CD14-positive monocyte (primary cell): ENCODE measurements around the gene SSR3. TPM values are rescaled to one million over a fixed set of nuclear protein-coding genes. Genes with fewer than 3 reads are reported as not detected.
A peak's percentile ranks its signal among the peaks of the same experiment; 100 is the strongest.

ENCODE experiments used
- DNase-seq, 3 donors: peaks; one replicate each; pipeline ENCODE4 v3.0.0-alpha.2; 2011 to 2022
- H2AFZ ChIP-seq: 2 replicates; pipeline ENCODE4 v1.6.0; 2012; ENCODE audit warnings: mild to moderate bottlenecking, low read depth, low read length, inconsistent platforms; ENCODE audit not compliant: insufficient read depth, poor library complexity, severe bottlenecking
- H3K27ac ChIP-seq, 2 donors: 1 replicate in 1 of 2; 2 replicates in 1 of 2; pipeline ENCODE4 v1.5.1; 2012 to 2013; ENCODE audit warnings: low read length in 2 of 2, control low read depth in 1 of 2, inconsistent platforms in 1 of 2, low read depth in 1 of 2, mild to moderate bottlenecking in 1 of 2
- H3K27me3 ChIP-seq, 2 donors: one replicate each; pipeline versions ENCODE4 v1.6.0 to v1.6.1; 2011 to 2013; ENCODE audit warnings: low read length in 2 of 2; ENCODE audit not compliant: control insufficient read depth in 2 of 2, insufficient read depth in 2 of 2
- H3K36me3 ChIP-seq, 2 donors: replicated peaks in 1 of 2; 1 replicate in 1 of 2; 2 replicates in 1 of 2; pipeline versions ENCODE4 v1.5.1 to v1.6.1; 2012 to 2013; ENCODE audit warnings: low read length in 2 of 2, control low read depth in 1 of 2, inconsistent platforms in 1 of 2, mild to moderate bottlenecking in 1 of 2; ENCODE audit not compliant: insufficient read depth in 2 of 2, control insufficient read depth in 1 of 2
- H3K4me1 ChIP-seq, 2 donors: 1 replicate in 1 of 2; 2 replicates in 1 of 2; pipeline versions ENCODE4 v1.5.1 to v1.6.1; 2012 to 2013; ENCODE audit warnings: low read length in 2 of 2, control low read depth in 1 of 2, inconsistent platforms in 1 of 2, mild to moderate bottlenecking in 1 of 2, moderate library complexity in 1 of 2; ENCODE audit not compliant: insufficient read depth in 2 of 2, control insufficient read depth in 1 of 2
- H3K4me2 ChIP-seq: replicated peaks from 2 replicates; pipeline ENCODE3; 2012; ENCODE audit warnings: low read length, moderate library complexity, mild to moderate bottlenecking; ENCODE audit not compliant: poor library complexity, severe bottlenecking; ENCODE audit errors: extremely low read depth
- H3K4me3 ChIP-seq, 3 experiments: fragments of 200-600 bp in 1 of 3; sonication (generic) in 1 of 3; replicated peaks in 1 of 3; 1 replicate in 2 of 3; 2 replicates in 1 of 3; pipeline ENCODE4 v1.5.1; 2011 to 2013; ENCODE audit warnings: low read length in 3 of 3, mild to moderate bottlenecking in 3 of 3, control low read depth in 2 of 3, low read depth in 2 of 3, inconsistent platforms in 1 of 3, moderate library complexity in 1 of 3
- H3K79me2 ChIP-seq: 2 replicates; pipeline ENCODE4 v1.6.0; 2012; ENCODE audit warnings: mild to moderate bottlenecking, control low read depth, inconsistent platforms, low read length, moderate library complexity; ENCODE audit not compliant: insufficient read depth
- H3K9ac ChIP-seq: 2 replicates; pipeline ENCODE4 v1.6.0; 2017; ENCODE audit warnings: low read length, mild to moderate bottlenecking; ENCODE audit not compliant: insufficient read depth, poor library complexity, severe bottlenecking
- H3K9me3 ChIP-seq, 2 donors: replicated peaks in 1 of 2; 1 replicate in 1 of 2; 2 replicates in 1 of 2; pipeline versions ENCODE4 v1.5.1 to v1.6.1; 2012 to 2013; ENCODE audit warnings: low read length in 2 of 2, control low read depth in 1 of 2; ENCODE audit not compliant: control insufficient read depth in 1 of 2, insufficient read depth in 1 of 2
- H4K20me1 ChIP-seq: 2 replicates; pipeline ENCODE4 v1.6.0; 2012; ENCODE audit warnings: mild to moderate bottlenecking, low read length, control low read depth, moderate library complexity; ENCODE audit not compliant: insufficient read depth
- H3K27ac Mint-ChIP-seq, 7 donors: one replicate each; pipeline ENCODE4 v1.8.0; 2020; ENCODE audit warnings: mild to moderate bottlenecking in 7 of 7, mixed read lengths in 7 of 7, moderate library complexity in 6 of 7, inconsistent platforms in 2 of 7
- H3K27me3 Mint-ChIP-seq, 3 donors: one replicate each; pipeline ENCODE4 v1.8.0; 2021 to 2022; ENCODE audit warnings: low read depth in 3 of 3, mild to moderate bottlenecking in 3 of 3, mixed read lengths in 3 of 3, moderate library complexity in 3 of 3, inconsistent platforms in 1 of 3
- H3K36me3 Mint-ChIP-seq, 2 donors: one replicate each; pipeline ENCODE4 v1.8.0; 2020; ENCODE audit warnings: mixed read lengths in 2 of 2, inconsistent platforms in 1 of 2, mild to moderate bottlenecking in 1 of 2
- H3K4me1 Mint-ChIP-seq: one replicate; pipeline ENCODE4 v1.8.0; 2020; ENCODE audit warnings: mild to moderate bottlenecking, mixed read lengths
- H3K4me3 Mint-ChIP-seq, 2 donors: one replicate each; pipeline ENCODE4 v1.8.0; 2020; ENCODE audit warnings: mild to moderate bottlenecking in 2 of 2, mixed read lengths in 2 of 2, moderate library complexity in 1 of 2
- H3K9me3 Mint-ChIP-seq, 7 donors: one replicate each; pipeline ENCODE4 v1.8.0; 2020 to 2022; ENCODE audit warnings: mixed read lengths in 7 of 7, mild to moderate bottlenecking in 6 of 7, moderate library complexity in 6 of 7, inconsistent platforms in 2 of 7
- WGBS: methylation state at CpG from one replicate; pipeline ENCODE4 v1.1.5; 2013; ENCODE audit warnings: missing lambda C conversion rate; ENCODE audit not compliant: insufficient coverage; 5-methylcytosine and 5-hydroxymethylcytosine counted together
- intact Hi-C, 2 donors: fragments of 100-400 bp; cut with micrococcal nuclease; formaldehyde crosslinking; loops; one replicate each; pipeline versions ENCODE4 v1.15.0 to v1.15.1; 2023
- polyA plus RNA-seq, 3 donors: library from polyadenylated mRNA; depleted of rRNA in 1 of 3; unstranded in 2 of 3; stranded (reverse) in 1 of 3; fragments of 300-500 nt in 2 of 3; fragments of >200 nt in 1 of 3; fragmentation: Illumina TruSeq in 2 of 3; gene quantifications; 1 replicate in 2 of 3; 2 replicates in 1 of 3; pipeline ENCODE4 v1.2.3, GENCODE V29; 2012 to 2021
- TF ChIP-seq, protein P1 (sequence below): fragments of 200-600 bp; IDR thresholded peaks from one replicate; pipeline ENCODE4 v1.8.0; 2022; ENCODE audit warnings: antibody characterized with exemption, mild to moderate bottlenecking

The SSR3 gene
- polyA plus RNA-seq, 3 donors: 46.6 to 243 (median 230) TPM

DNA sequence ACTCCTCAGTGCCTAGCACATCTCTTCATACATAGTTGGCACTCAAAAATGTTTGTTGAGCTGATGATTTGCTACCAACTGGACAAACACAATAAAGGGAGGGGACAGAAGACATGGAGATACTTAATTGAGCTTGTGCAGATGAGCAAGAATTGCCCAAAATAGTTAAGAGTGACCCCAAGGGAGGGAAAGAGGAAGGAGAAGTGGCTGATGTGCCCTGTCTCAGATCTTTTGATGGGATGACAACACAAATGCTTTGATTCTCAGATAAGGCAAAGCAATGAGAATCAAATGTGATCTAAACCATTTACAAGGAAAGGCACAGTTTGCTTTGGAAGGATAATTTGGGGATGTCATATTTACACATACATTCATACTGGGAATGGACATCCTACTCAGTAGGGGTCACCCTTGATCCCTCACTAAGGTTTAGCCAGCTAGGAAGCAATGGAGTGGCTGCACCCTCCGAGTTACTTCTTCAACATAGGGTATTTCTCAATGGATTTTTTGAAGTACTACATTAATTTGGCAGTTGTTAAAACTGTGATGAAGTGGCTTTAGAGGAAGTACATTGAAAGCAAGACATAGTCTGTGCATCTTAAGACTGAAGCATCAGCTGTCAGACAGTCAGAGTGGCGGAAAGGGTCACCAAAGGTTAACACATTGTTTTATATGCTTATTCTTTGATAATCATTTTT is 21.9 kb upstream of the SSR3 start:
- H3K36me3 ChIP-seq: no peaks in the 10 kb centered on the region
- peak; percentile 40 to 65 (median 50) for DNase-seq
- H3K4me2 ChIP-seq: no peak overlapping the region
- peaks cover 34% of the 10 kb centered on the region for H3K4me1 Mint-ChIP-seq
- no peaks in the 10 kb centered on the region for H3K9me3 ChIP-seq
- intact Hi-C loops: no loop called here
- no peak overlapping the region for H3K4me3 Mint-ChIP-seq
- peaks cover 0 to 2% (median 0%) of the 10 kb centered on the region in 7 donors for H3K9me3 Mint-ChIP-seq
- H2AFZ ChIP-seq: no peak overlapping the region
- no peak overlapping the region for H3K4me3 ChIP-seq
- H3K79me2 ChIP-seq: no peaks in the 10 kb centered on the region
- H3K27ac ChIP-seq: peak overlapping the region in 1 of 2 donors; percentile 71
- peak overlapping the region; percentile 17 to 87 (median 78) for H3K27ac Mint-ChIP-seq
- no peak overlapping the region for H3K9ac ChIP-seq
- no CpG with 5 or more reads among the region's 2 CpGs for WGBS
- no peaks in the 10 kb centered on the region for H3K27me3 ChIP-seq
- H3K27me3 Mint-ChIP-seq: peaks cover 0 to 3% (median 0%) of the 10 kb centered on the region in 3 donors
- H3K36me3 Mint-ChIP-seq: no peaks in the 10 kb centered on the region
- no peaks in the 10 kb centered on the region for H4K20me1 ChIP-seq
- H3K4me1 ChIP-seq: peaks cover 39 to 52% of the 10 kb centered on the region in 2 donors
- TF ChIP-seq, protein P1, sequence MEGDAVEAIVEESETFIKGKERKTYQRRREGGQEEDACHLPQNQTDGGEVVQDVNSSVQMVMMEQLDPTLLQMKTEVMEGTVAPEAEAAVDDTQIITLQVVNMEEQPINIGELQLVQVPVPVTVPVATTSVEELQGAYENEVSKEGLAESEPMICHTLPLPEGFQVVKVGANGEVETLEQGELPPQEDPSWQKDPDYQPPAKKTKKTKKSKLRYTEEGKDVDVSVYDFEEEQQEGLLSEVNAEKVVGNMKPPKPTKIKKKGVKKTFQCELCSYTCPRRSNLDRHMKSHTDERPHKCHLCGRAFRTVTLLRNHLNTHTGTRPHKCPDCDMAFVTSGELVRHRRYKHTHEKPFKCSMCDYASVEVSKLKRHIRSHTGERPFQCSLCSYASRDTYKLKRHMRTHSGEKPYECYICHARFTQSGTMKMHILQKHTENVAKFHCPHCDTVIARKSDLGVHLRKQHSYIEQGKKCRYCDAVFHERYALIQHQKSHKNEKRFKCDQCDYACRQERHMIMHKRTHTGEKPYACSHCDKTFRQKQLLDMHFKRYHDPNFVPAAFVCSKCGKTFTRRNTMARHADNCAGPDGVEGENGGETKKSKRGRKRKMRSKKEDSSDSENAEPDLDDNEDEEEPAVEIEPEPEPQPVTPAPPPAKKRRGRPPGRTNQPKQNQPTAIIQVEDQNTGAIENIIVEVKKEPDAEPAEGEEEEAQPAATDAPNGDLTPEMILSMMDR: no peak

- TF ChIP-seq, protein P1: no peak
- no peak for DNase-seq
- Histone ChIP-seq H3K79me2 (no peaks in the 10 kb centered on the region), H3K4me1 (peaks cover 39 to 51% of the 10 kb centered on the region in 2 donors), H3K9me3 (no peaks in the 10 kb centered on the region), H4K20me1 (no peaks in the 10 kb centered on the region), H3K27me3 (no peaks in the 10 kb centered on the region), H3K27ac (peak overlapping the region in 1 of 2 donors; percentile 71), H3K4me3 (no peak overlapping the region), H3K36me3 (no peaks in the 10 kb centered on the region), H3K4me2 (no peak overlapping the region), H3K9ac (no peak overlapping the region), H2AFZ (no peak overlapping the region)
- H3K9me3 Mint-ChIP-seq: peaks cover 0 to 2% (median 0%) of the 10 kb centered on the region in 7 donors
- H3K4me1 Mint-ChIP-seq: peaks cover 39% of the 10 kb centered on the region
- H3K36me3 Mint-ChIP-seq: no peaks in the 10 kb centered on the region
- 29% methylated on average over 1 of the region's 2 CpGs for WGBS
- no peak overlapping the region for H3K4me3 Mint-ChIP-seq
- H3K27ac Mint-ChIP-seq: peak overlapping the region in 3 of 7 donors; percentile 60 to 85 (median 83)
- H3K27me3 Mint-ChIP-seq: peaks cover 0 to 3% (median 0%) of the 10 kb centered on the region in 3 donors
- intact Hi-C loops: no loop called here
These were observed 21.1 kb upstream of the SSR3 start for GRCh38 chr3:156576051-156576450.
